Mesenchymal stem cell (in vitro differentiated cells and primary cell): ENCODE results near the gene MICAL2.

Experiments
- DNase-seq: peaks from one replicate; pipeline ENCODE4 v3.0.0-alpha.2; 2013
- H2AFZ ChIP-seq: one replicate; pipeline ENCODE4 v1.6.1; 2013; ENCODE audit warnings: low read depth, mild to moderate bottlenecking, control low read depth, inconsistent platforms, low read length, moderate library complexity
- H2AK5ac ChIP-seq: 2 replicates; pipeline ENCODE4 v1.6.1; 2013; ENCODE audit warnings: low read length, moderate library complexity, mild to moderate bottlenecking, inconsistent platforms; ENCODE audit not compliant: severe bottlenecking
- H2BK120ac ChIP-seq: one replicate; pipeline ENCODE4 v1.6.1; 2013; ENCODE audit warnings: low read depth, mild to moderate bottlenecking, inconsistent platforms, low read length, moderate library complexity
- H2BK12ac ChIP-seq, 2 experiments: one replicate each; pipeline ENCODE4 v1.6.1; 2013; ENCODE audit warnings: inconsistent platforms in 2 of 2, low read length in 2 of 2, mild to moderate bottlenecking in 2 of 2, moderate library complexity in 2 of 2, control low read depth in 1 of 2
- H2BK15ac ChIP-seq: one replicate; pipeline ENCODE4 v1.6.1; 2013; ENCODE audit warnings: mild to moderate bottlenecking, low read depth, inconsistent platforms; ENCODE audit not compliant: poor library complexity, severe bottlenecking
- H2BK5ac ChIP-seq: 2 replicates; pipeline ENCODE4 v1.6.1; 2013; ENCODE audit warnings: low read depth, mild to moderate bottlenecking, low read length, control low read depth, inconsistent platforms; ENCODE audit not compliant: poor library complexity, severe bottlenecking
- H3K14ac ChIP-seq, 2 experiments: one replicate each; pipeline ENCODE4 v1.6.1; 2013; ENCODE audit warnings: inconsistent platforms in 2 of 2, low read length in 2 of 2, control low read depth in 1 of 2, mild to moderate bottlenecking in 1 of 2, moderate library complexity in 1 of 2
- H3K18ac ChIP-seq, 2 experiments: one replicate each; pipeline ENCODE4 v1.6.1; 2013; ENCODE audit warnings: inconsistent platforms in 2 of 2, low read length in 2 of 2, control low read depth in 1 of 2, low read depth in 1 of 2, mild to moderate bottlenecking in 1 of 2
- H3K23ac ChIP-seq, 2 experiments: one replicate each; pipeline ENCODE4 v1.6.1; 2013; ENCODE audit warnings: inconsistent platforms in 2 of 2, low read length in 2 of 2, mild to moderate bottlenecking in 2 of 2, moderate library complexity in 2 of 2, control low read depth in 1 of 2
- H3K27ac ChIP-seq: 2 replicates; pipeline ENCODE4 v1.5.1; 2013; ENCODE audit warnings: mild to moderate bottlenecking, moderate library complexity, low read length, control low read depth, inconsistent platforms; ENCODE audit not compliant: poor library complexity, severe bottlenecking
- H3K27me3 ChIP-seq, 2 experiments: 2 replicates each; pipeline versions ENCODE4 v1.6.1 to v1.7.0; 2013; ENCODE audit warnings: low read length in 2 of 2, mild to moderate bottlenecking in 2 of 2, moderate library complexity in 2 of 2, control low read depth in 1 of 2, inconsistent platforms in 1 of 2; ENCODE audit not compliant: control insufficient read depth in 1 of 2, insufficient read depth in 1 of 2
- H3K36me3 ChIP-seq, 2 experiments: 2 replicates each; pipeline versions ENCODE4 v1.6.1 to v1.7.0; 2013; ENCODE audit warnings: low read length in 2 of 2, control low read depth in 1 of 2, inconsistent platforms in 1 of 2, low read depth in 1 of 2, mild to moderate bottlenecking in 1 of 2; ENCODE audit not compliant: insufficient read depth in 2 of 2, control insufficient read depth in 1 of 2
- H3K4ac ChIP-seq, 2 experiments: one replicate each; pipeline ENCODE4 v1.6.1; 2013; ENCODE audit warnings: inconsistent platforms in 2 of 2, low read length in 2 of 2, mild to moderate bottlenecking in 2 of 2, moderate library complexity in 2 of 2, control low read depth in 1 of 2, low read depth in 1 of 2
- H3K4me1 ChIP-seq: 2 replicates; pipeline ENCODE4 v1.6.1; 2013; ENCODE audit warnings: low read depth, low read length, control low read depth; ENCODE audit not compliant: control insufficient read depth, insufficient read depth
- H3K4me2 ChIP-seq: 2 replicates; pipeline ENCODE4 v1.6.1; 2013; ENCODE audit warnings: low read length, mild to moderate bottlenecking, inconsistent platforms; ENCODE audit not compliant: poor library complexity, severe bottlenecking
- H3K4me3 ChIP-seq, 2 experiments: 2 replicates each; pipeline versions ENCODE4 v1.5.1 to v1.7.0; 2013; ENCODE audit warnings: low read length in 2 of 2, mild to moderate bottlenecking in 2 of 2, control low read depth in 1 of 2, low read depth in 1 of 2; ENCODE audit not compliant: insufficient read depth in 1 of 2
- H3K79me1 ChIP-seq: replicated peaks from 2 replicates; pipeline ENCODE4 v1.6.1; 2013; ENCODE audit warnings: mild to moderate bottlenecking, control low read depth, low read length, inconsistent platforms; ENCODE audit not compliant: poor library complexity, severe bottlenecking
- H3K9ac ChIP-seq: 2 replicates; pipeline ENCODE4 v1.7.0; 2013; ENCODE audit warnings: mild to moderate bottlenecking, low read length, moderate library complexity
- H3K9me3 ChIP-seq: 2 replicates; pipeline ENCODE4 v1.7.0; 2013; ENCODE audit warnings: mild to moderate bottlenecking, low read length; ENCODE audit not compliant: control insufficient read depth
- H4K8ac ChIP-seq: one replicate; pipeline ENCODE4 v1.6.1; 2013; ENCODE audit warnings: inconsistent platforms, mild to moderate bottlenecking, low read length, moderate library complexity
- H4K91ac ChIP-seq: one replicate; pipeline ENCODE4 v1.6.1; 2013; ENCODE audit warnings: mild to moderate bottlenecking, low read length, inconsistent platforms
- WGBS: methylation state at CpG from one replicate; pipeline ENCODE4 v1.1.7; 2013; ENCODE audit warnings: mixed read lengths; 5-methylcytosine and 5-hydroxymethylcytosine counted together

The MICAL2 gene

GRCh38 chr11:12284316-12285050 is 174.1 kb downstream of the MICAL2 start:
- Histone ChIP-seq H4K8ac (peak overlapping the region; percentile 94), H2BK120ac (peak overlapping the region; percentile 83), H2AFZ (peak overlapping the region; percentile 39), H3K27me3 (no peaks in the 10 kb centered on the region), H3K9ac (peak overlapping the region; percentile 82), H3K4ac (peak overlapping the region; percentile 66 to 80), H3K14ac (no peak overlapping the region), H3K36me3 (peaks cover 0 to 2% of the 10 kb centered on the region in 2 experiments), H3K18ac (peak overlapping the region; percentile 74 to 90), H3K79me1 (peaks cover 3% of the 10 kb centered on the region), H3K23ac (peak overlapping the region in 1 of 2 experiments; percentile 37), H2BK12ac (peak overlapping the region; percentile 80 to 86), H3K4me3 (peak overlapping the region in 1 of 2 experiments; percentile 72), H2BK5ac (no peak overlapping the region), H3K4me2 (no peak overlapping the region), H3K9me3 (no peaks in the 10 kb centered on the region), H3K4me1 (peaks cover 35% of the 10 kb centered on the region), H3K27ac (peak overlapping the region; percentile 98), H2BK15ac (peak overlapping the region; percentile 32), H4K91ac (peak overlapping the region; percentile 57), H2AK5ac (peak overlapping the region; percentile 94)
- peak; percentile 81 for DNase-seq
- 66% methylated on average over 3 of the region's 4 CpGs for WGBS

GRCh38 chr11:12285106-12285505 is 174.7 kb downstream of the MICAL2 start:
- no peak overlapping the region for H4K91ac ChIP-seq
- H2AK5ac ChIP-seq: no peak overlapping the region
- H3K9me3 ChIP-seq: no peaks in the 10 kb centered on the region
- H3K23ac ChIP-seq: no peak overlapping the region
- peaks cover 35% of the 10 kb centered on the region for H3K4me1 ChIP-seq
- peaks cover 0 to 2% of the 10 kb centered on the region in 2 experiments for H3K36me3 ChIP-seq
- H3K79me1 ChIP-seq: peaks cover 3% of the 10 kb centered on the region
- no peak overlapping the region for H3K4ac ChIP-seq
- H3K27ac ChIP-seq: peak overlapping the region; percentile 98
- H3K4me2 ChIP-seq: no peak overlapping the region
- H2BK120ac ChIP-seq: no peak overlapping the region
- H3K4me3 ChIP-seq: peak overlapping the region in 1 of 2 experiments; percentile 72
- DNase-seq: peak; percentile 99
- H3K18ac ChIP-seq: no peak overlapping the region
- no peak overlapping the region for H2BK12ac ChIP-seq
- H2AFZ ChIP-seq: no peak overlapping the region
- H3K27me3 ChIP-seq: no peaks in the 10 kb centered on the region
- H4K8ac ChIP-seq: no peak overlapping the region
- H3K9ac ChIP-seq: peak overlapping the region; percentile 86
- no peak overlapping the region for H3K14ac ChIP-seq
- H2BK15ac ChIP-seq: no peak overlapping the region
- no peak overlapping the region for H2BK5ac ChIP-seq
- WGBS: 0% methylated on average over 2 of the region's 4 CpGs

- Histone ChIP-seq H2AFZ (no peak overlapping the region), H3K27me3 (no peaks in the 10 kb centered on the region), H3K9me3 (no peaks in the 10 kb centered on the region), H3K4me3 (peak overlapping the region in 1 of 2 experiments; percentile 72), H3K18ac (peak overlapping the region; percentile 98 to 100), H3K27ac (peak overlapping the region; percentile 98), H3K4ac (peak overlapping the region; percentile 98 to 99), H2BK120ac (peak overlapping the region; percentile 85), H2BK12ac (peak overlapping the region; percentile 99), H4K8ac (peak overlapping the region; percentile 99), H3K9ac (peak overlapping the region; percentile 86), H3K14ac (peak overlapping the region in 1 of 2 experiments; percentile 97), H3K36me3 (peaks cover 0 to 2% of the 10 kb centered on the region in 2 experiments), H2BK15ac (peak overlapping the region; percentile 62), H3K4me2 (no peak overlapping the region), H4K91ac (peak overlapping the region; percentile 99), H2BK5ac (peak overlapping the region; percentile 22), H2AK5ac (peak overlapping the region; percentile 96), H3K79me1 (peaks cover 3% of the 10 kb centered on the region), H3K4me1 (peaks cover 37% of the 10 kb centered on the region), H3K23ac (peak overlapping the region in 1 of 2 experiments; percentile 84)
- 67% methylated on average over 6 of the region's 6 CpGs for WGBS
- DNase-seq: peak; percentile 39
Measured at GRCh38 chr11:12285811-12286222, 175.4 kb downstream of the MICAL2 start.

GRCh38 chr11:12286606-12287005 is 176.2 kb downstream of the MICAL2 start:
- Histone ChIP-seq H3K79me1 (peaks cover 3% of the 10 kb centered on the region), H2BK15ac (no peak overlapping the region), H3K9ac (peak overlapping the region; percentile 86), H4K8ac (peak overlapping the region; percentile 86), H4K91ac (peak overlapping the region; percentile 76), H2AFZ (no peak overlapping the region), H3K23ac (no peak overlapping the region), H3K18ac (peak overlapping the region; percentile 58 to 100), H2BK120ac (peak overlapping the region; percentile 93), H2BK12ac (peak overlapping the region; percentile 91 to 99), H3K27me3 (no peaks in the 10 kb centered on the region), H2AK5ac (peak overlapping the region; percentile 89), H2BK5ac (peak overlapping the region; percentile 98), H3K27ac (peak overlapping the region; percentile 98), H3K4me3 (peak overlapping the region in 1 of 2 experiments; percentile 72), H3K4ac (peak overlapping the region; percentile 46 to 98), H3K36me3 (peaks cover 0 to 2% of the 10 kb centered on the region in 2 experiments), H3K14ac (no peak overlapping the region), H3K4me1 (peaks cover 34% of the 10 kb centered on the region), H3K4me2 (no peak overlapping the region), H3K9me3 (no peaks in the 10 kb centered on the region)
- DNase-seq: no peak
- 49% methylated on average over 6 of the region's 6 CpGs for WGBS
